HEK293 (cell line): ENCODE data around the gene SLC38A1.

Experiments
- BCL11A ChIP-seq: fragments of 450-650 bp; formaldehyde crosslinking; IDR thresholded peaks from 2 replicates; pipeline ENCODE4 v1.5.1; 2016; ENCODE audit warnings: low read depth, missing biosample characterization, missing genetic modification characterization
- KLF1 ChIP-seq: fragments of 450-650 bp; formaldehyde crosslinking; IDR thresholded peaks from 2 replicates; pipeline ENCODE4 v1.5.1; 2016; ENCODE audit warnings: missing biosample characterization, missing genetic modification characterization
- PATZ1 ChIP-seq: fragments of 450-650 bp; formaldehyde crosslinking; IDR thresholded peaks from 2 replicates; pipeline ENCODE4 v1.5.1; 2016; ENCODE audit warnings: missing biosample characterization, missing genetic modification characterization
- TCF7L2 ChIP-seq: IDR thresholded peaks from 2 replicates; pipeline ENCODE4 v1.6.1; 2011; ENCODE audit warnings: low read depth, mild to moderate bottlenecking, inconsistent platforms, low read length, moderate library complexity, borderline replicate concordance
- YY1 ChIP-seq: fragments of 450-650 bp; formaldehyde crosslinking; IDR thresholded peaks from 2 replicates; pipeline ENCODE4 v1.5.1; 2018; ENCODE audit warnings: missing biosample characterization, missing genetic modification characterization
- ZNF121 ChIP-seq: fragments of 450-650 bp; formaldehyde crosslinking; IDR thresholded peaks from 2 replicates; pipeline ENCODE4 v1.5.1; 2016; ENCODE audit warnings: missing biosample characterization, missing genetic modification characterization
- ZNF302 ChIP-seq: fragments of 450-650 bp; formaldehyde crosslinking; IDR thresholded peaks from 2 replicates; pipeline ENCODE4 v1.5.1; 2016; ENCODE audit warnings: missing biosample characterization, missing genetic modification characterization, low read depth
- ZNF362 ChIP-seq: fragments of 450-650 bp; formaldehyde crosslinking; IDR thresholded peaks from 2 replicates; pipeline ENCODE4 v1.5.1; 2016; ENCODE audit warnings: missing biosample characterization, missing genetic modification characterization
- ZNF416 ChIP-seq: fragments of 450-650 bp; formaldehyde crosslinking; IDR thresholded peaks from 2 replicates; pipeline ENCODE4 v1.5.1; 2016; ENCODE audit warnings: missing biosample characterization, missing genetic modification characterization
- ZNF626 ChIP-seq: fragments of 450-650 bp; sonication (Bioruptor Pico); formaldehyde crosslinking; IDR thresholded peaks from 2 replicates; pipeline ENCODE4 v1.5.1; 2018; ENCODE audit warnings: missing biosample characterization, missing genetic modification characterization, inconsistent platforms
- TF ChIP-seq, protein P1 (sequence below): fragments of 450-650 bp; formaldehyde crosslinking; IDR thresholded peaks from 2 replicates; pipeline ENCODE4 v1.5.1; 2016; ENCODE audit warnings: missing biosample characterization, missing genetic modification characterization

- TF ChIP-seq ZNF416 (tag by site-specific recombination) (no peak), YY1 (no peak), ZNF302 (tag by site-specific recombination) (no peak), ZNF121 (tag by site-specific recombination) (no peak), KLF1 (tag by site-specific recombination) (no peak), BCL11A (tag by site-specific recombination) (no peak), PATZ1 (tag by site-specific recombination) (no peak), ZNF362 (no peak), TCF7L2 (no peak), ZNF626 (tag by site-specific recombination) (no peak)
- TF ChIP-seq, protein P1, sequence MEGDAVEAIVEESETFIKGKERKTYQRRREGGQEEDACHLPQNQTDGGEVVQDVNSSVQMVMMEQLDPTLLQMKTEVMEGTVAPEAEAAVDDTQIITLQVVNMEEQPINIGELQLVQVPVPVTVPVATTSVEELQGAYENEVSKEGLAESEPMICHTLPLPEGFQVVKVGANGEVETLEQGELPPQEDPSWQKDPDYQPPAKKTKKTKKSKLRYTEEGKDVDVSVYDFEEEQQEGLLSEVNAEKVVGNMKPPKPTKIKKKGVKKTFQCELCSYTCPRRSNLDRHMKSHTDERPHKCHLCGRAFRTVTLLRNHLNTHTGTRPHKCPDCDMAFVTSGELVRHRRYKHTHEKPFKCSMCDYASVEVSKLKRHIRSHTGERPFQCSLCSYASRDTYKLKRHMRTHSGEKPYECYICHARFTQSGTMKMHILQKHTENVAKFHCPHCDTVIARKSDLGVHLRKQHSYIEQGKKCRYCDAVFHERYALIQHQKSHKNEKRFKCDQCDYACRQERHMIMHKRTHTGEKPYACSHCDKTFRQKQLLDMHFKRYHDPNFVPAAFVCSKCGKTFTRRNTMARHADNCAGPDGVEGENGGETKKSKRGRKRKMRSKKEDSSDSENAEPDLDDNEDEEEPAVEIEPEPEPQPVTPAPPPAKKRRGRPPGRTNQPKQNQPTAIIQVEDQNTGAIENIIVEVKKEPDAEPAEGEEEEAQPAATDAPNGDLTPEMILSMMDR (tag by site-specific recombination), result no peak
Measured at GRCh38 chr12:46238821-46239220, 30.0 kb downstream of the SLC38A1 start.
